ENCODE results near the gene F11. TPM values are rescaled to one million over a fixed set of nuclear protein-coding genes. Genes with fewer than 3 reads are reported as not detected.

F11 gene
- total RNA-seq (2021; fragmentation: NEBNext Ultra II Directional; extraction: Animal tissue kit (Norgen Biotek cat#: 25700)): not detected
- long read RNA-seq: 0 reads

- Mint-ChIP-seq H3K9me3 (no peaks in the 10 kb centered on the region), H3K27ac (no peak within 1 kb of the TSS), H3K4me3 (no peak within 1 kb of the TSS), H3K4me1 (ENCODE audit: low read depth) (no peaks in the 10 kb centered on the region), H3K36me3 (ENCODE audit: low read depth) (no peaks in the 10 kb centered on the region), H3K27me3 (ENCODE audit: insufficient read depth) (peaks cover 4% of the 10 kb centered on the region)
- no peak for TF ChIP-seq CTCF (IDR thresholded peaks at IDR 0.05)
- no peak for DNase-seq
Measured at GRCh38 chr4:186265683-186266652, at the start of gene F11. F11 (plus strand) TSS chr4:186266189; CDS start chr4:186267137, 948 bp downstream.

GRCh38 chr4:186216465-186217024 is 49.4 kb upstream of the F11 start:
- H3K4me3 Mint-ChIP-seq: no peak overlapping the region
- H3K36me3 Mint-ChIP-seq (ENCODE audit: low read depth): no peaks in the 10 kb centered on the region
- no peak for TF ChIP-seq CTCF (IDR thresholded peaks at IDR 0.05)
- no peak overlapping the region for H3K27ac Mint-ChIP-seq
- H3K27me3 Mint-ChIP-seq (ENCODE audit: insufficient read depth): no peaks in the 10 kb centered on the region; the same call in 1 of the 2 replicates
- DNase-seq: no peak
- H3K4me1 Mint-ChIP-seq (ENCODE audit: low read depth): no peaks in the 10 kb centered on the region
- H3K9me3 Mint-ChIP-seq: no peaks in the 10 kb centered on the region

GRCh38 chr4:186217733-186218293 is 48.2 kb upstream of the F11 start:
- Mint-ChIP-seq H3K27me3 (ENCODE audit: insufficient read depth) (no peaks in the 10 kb centered on the region; the same call in 1 of the 2 replicates), H3K27ac (no peak overlapping the region), H3K4me3 (no peak overlapping the region), H3K9me3 (no peaks in the 10 kb centered on the region), H3K4me1 (ENCODE audit: low read depth) (no peaks in the 10 kb centered on the region), H3K36me3 (ENCODE audit: low read depth) (no peaks in the 10 kb centered on the region)
- DNase-seq: no peak
- no peak for TF ChIP-seq CTCF (IDR thresholded peaks at IDR 0.05)

- peaks cover 5% of the 10 kb centered on the region; the same call in 1 of the 2 replicates for H3K36me3 Mint-ChIP-seq (ENCODE audit: low read depth)
- no peaks in the 10 kb centered on the region for H3K4me1 Mint-ChIP-seq (ENCODE audit: low read depth)
- no peak for DNase-seq
- H3K27me3 Mint-ChIP-seq (ENCODE audit: insufficient read depth): peaks cover 2% of the 10 kb centered on the region
- peaks cover 25% of the 10 kb centered on the region for H3K9me3 Mint-ChIP-seq
- H3K4me3 Mint-ChIP-seq: no peak overlapping the region
- no peak for TF ChIP-seq CTCF (IDR thresholded peaks at IDR 0.05)
- H3K27ac Mint-ChIP-seq: no peak overlapping the region
Measured at GRCh38 chr4:186221624-186222023, 44.4 kb upstream of the F11 start.

- Mint-ChIP-seq H3K27me3 (ENCODE audit: insufficient read depth) (peaks cover 2% of the 10 kb centered on the region; the same call in 1 of the 2 replicates), H3K36me3 (ENCODE audit: low read depth) (peaks cover 5% of the 10 kb centered on the region; the same call in 1 of the 2 replicates), H3K4me3 (no peak overlapping the region), H3K9me3 (peaks cover 29% of the 10 kb centered on the region), H3K27ac (no peak overlapping the region), H3K4me1 (ENCODE audit: low read depth) (no peaks in the 10 kb centered on the region)
- TF ChIP-seq CTCF (IDR thresholded peaks at IDR 0.05): no peak
- DNase-seq: no peak
Measured at GRCh38 chr4:186225848-186226247, 40.1 kb upstream of the F11 start.

All from HFFc6 (cell line).